Measurements from ENCODE around the gene MAGEA8.
"Not testable (repeated sequence)": the region's sequence is repeated elsewhere in the genome, so short reads cannot be mapped to it uniquely, and the experiment has no call there.

MAGEA8 gene

DNA sequence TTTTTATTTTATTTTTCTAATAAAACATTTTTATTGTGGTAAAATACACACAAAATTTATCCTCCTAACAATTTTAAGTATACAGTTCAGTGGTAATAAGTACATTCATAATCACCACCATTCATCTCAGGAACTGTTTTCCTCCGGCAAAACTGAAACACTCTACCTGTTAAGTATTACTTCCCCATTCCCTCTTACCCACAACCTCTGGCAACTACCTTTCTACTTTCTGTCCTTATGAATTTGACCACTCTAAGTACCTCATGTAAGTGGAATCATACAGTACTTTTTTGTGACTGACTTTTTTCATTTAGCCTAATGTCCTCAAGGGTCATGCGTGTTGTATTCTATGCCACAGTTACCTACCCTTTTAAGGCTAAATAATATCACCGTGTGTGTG, 27.3 kb downstream of the MAGEA8 start:
- no peak for DNase-seq

DNA sequence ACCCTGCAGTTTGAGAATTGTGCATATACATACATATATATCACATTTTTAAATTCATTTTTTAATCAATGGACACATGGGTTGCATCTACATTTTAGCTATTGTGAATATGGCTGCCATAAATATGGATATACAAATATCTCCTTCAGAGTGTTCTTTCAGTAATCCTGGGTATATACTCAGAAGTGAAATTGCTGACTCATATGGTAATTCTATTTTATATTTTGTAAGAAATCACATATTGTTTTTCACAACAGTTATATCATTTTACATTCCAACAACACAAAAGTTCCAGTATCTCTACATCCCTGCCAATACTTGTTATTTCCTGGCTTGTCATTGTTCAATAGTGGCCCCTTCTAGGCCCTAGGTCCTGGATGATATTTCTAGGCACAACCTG, 27.7 kb downstream of the MAGEA8 start:
- no peak for DNase-seq

GRCh38 chrX:149909324-149910177, 28.6 kb downstream of the MAGEA8 start:
- DNase-seq = no peak

DNA sequence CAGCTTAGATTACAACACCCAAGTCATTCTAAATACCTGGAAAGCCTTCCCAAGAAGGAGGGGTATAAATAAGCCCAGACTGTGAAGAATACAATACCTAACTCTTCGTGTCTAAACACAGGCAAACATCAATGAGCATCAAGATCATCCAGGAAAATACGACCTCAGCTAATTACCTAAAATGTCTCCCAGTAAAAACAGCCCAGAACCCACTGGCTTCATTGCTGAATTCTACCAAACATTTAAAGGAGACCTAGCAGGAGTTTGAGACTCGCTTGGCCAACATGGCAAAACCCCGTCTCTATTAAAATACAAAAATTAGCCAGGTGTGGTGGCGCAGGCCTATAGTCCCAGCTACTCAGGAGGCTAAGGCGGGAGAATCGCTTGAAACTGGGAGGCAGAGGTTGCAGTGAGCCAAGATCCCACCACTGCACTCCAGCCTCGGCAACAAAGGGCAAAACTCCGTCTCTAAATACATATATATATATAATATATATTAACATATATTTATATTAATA, 29.3 kb downstream of the MAGEA8 start:
- DNase-seq = no peak

DNA sequence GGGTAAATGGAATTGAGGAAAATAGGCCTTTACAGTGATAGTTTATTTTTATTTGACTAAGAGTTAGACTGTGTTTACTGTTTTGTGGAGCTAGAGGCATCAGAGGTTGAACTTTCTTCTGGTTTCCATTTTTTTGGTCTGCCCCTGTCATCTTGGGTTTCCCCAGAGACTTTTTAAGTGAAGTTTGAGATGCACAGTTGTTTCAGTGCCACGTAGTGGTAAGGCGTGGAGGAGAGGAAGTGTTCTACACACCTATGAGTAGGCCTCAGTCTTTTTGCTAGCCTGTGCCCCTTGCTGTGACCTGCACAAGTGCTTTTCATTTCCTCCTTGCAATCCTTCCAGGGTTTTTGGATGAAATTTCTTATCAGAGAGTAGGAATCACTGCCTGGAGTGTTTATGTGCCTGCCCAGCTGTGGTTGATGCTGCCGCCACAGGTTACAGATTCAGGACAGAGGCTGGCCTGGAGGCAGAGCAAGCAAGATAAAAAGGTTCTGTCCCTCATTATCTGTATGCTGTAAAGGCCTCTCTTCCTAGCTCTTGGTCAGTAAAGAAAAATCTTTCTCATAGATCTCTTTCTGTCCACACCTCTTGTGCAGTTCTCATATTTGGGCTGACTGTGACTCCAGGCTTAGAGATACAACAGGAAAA, 35.9 kb downstream of the MAGEA8 start:
- no peak for DNase-seq

DNA sequence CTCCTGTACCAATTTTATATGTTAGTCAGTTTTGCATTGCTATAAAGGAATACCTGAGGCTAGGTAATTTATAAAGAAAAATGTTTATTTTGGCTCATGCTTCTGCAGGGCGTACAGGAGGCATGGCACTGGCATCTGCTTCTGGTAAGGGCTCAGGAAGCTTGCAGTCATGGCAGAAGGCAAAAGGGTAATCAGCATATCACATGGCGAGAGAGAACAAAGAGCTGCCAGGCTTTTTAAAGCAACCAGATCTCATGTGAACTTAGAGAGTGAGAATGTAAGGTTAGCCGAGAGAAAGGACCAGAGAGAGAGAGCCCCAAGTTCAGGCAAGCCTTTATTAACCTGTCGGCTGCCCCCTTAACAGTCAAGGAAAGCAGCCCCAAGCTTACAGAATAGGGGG, 42.9 kb downstream of the MAGEA8 start:
- not testable (repeated sequence) for DNase-seq

DNA sequence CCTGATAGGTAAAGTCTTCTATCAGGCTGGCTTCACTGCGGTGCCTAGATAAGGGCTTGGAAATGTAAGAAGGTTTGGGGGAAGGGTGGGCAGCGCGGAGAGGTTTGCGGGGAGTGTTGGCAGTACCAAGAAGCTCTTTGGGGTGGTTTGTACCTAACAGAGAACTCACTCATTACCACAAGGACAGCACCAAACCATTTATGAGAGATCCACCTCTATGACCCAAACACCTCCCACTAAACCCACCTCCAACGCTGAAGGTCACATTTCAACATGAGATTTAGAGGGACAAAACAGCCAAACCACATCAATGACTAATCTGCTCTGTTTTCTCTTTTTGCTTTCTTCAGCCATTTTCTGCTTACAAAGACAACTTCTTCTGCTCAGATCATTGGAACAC, 43.5 kb downstream of the MAGEA8 start:
- DNase-seq = not testable (repeated sequence)

DNA sequence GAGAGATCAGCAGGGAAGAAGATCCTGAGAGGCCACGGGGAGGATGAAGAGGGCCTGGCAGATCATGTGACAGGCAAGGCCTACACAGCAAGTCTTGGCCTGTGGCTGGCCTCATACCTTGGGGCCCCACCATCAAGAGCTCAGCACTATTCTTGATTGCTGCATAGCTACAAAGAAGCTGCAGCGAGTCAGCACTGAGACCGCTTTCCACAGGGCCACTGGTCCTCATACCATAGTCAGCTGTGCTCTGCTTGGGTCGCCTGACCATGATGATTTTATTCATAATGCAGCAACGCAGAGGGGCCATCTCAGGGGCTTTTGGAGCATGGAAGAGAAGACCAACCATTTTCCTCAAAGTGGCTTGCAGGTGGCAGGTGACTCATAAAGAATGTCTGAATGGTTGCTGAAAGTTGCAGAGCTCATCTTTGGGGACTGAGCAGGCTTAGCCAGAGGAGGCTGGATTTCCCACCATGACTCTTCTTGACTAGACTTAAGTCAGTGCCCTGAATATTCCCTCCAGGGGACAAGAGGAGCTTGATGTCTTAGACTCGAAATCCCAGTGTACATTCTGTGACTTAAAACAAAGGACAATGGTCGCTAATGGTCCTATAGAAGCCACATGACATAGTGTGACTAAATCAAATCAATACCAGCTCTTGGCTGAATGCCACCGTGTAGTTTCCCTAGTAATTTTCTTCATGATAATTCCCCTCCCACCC, 46.4 kb downstream of the MAGEA8 start:
- not testable (repeated sequence) for DNase-seq

GRCh38 chrX:149927964-149928258, 46.9 kb downstream of the MAGEA8 start:
- DNase-seq = not testable (repeated sequence)

GRCh38 chrX:149928635-149929034, 47.7 kb downstream of the MAGEA8 start:
- DNase-seq = not testable (repeated sequence)

DNA sequence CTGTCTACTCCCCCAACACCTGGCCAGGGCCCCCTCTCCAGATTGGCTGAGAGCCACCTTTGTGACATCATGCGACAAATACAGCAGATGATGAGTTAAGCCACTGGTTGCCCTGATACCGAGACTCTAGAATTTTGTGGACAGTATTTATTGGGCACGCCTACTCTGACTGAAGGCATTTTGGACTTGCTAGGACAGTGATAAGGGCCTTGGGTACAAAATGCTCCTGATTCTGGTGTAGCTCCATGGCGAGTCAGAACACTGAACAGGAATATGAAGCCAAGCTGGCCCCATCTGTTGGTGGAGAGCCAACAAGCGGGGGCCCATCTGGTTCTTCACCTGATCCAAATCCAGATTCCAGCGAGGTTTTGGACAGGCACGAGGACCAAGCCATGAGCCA, 48.4 kb downstream of the MAGEA8 start, which contains the start of gene HSFX4:
Gene HSFX4, plus strand, starts transcription at position 174 of the 400 bp plus-strand sequence. Its CDS starts 72 bp downstream, at position 246.
- not testable (repeated sequence) for DNase-seq

DNA sequence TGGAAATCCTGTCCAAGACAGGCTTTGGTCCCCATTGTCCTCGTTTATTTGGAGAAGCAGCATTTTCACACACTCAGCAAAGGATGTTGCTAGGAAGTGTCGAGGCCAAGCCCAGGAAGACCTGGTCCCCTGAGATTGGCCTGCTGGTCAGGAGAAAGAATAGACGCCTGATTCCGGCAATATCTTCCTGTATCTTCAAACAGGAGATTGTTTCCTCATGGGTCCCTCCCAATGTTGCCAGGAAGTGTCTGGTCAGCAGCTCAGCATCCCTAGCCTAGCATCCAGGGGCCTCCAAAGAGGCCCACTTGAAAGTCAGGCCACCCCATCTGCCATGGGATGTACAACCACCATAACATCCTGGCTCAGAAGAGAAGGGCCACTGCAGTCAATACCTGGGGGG, 50.4 kb downstream of the MAGEA8 start:
- DNase-seq = not testable (repeated sequence)

- not testable (repeated sequence) for DNase-seq
Observed at GRCh38 chrX:149932150-149932549, 51.2 kb downstream of the MAGEA8 start.

DNA sequence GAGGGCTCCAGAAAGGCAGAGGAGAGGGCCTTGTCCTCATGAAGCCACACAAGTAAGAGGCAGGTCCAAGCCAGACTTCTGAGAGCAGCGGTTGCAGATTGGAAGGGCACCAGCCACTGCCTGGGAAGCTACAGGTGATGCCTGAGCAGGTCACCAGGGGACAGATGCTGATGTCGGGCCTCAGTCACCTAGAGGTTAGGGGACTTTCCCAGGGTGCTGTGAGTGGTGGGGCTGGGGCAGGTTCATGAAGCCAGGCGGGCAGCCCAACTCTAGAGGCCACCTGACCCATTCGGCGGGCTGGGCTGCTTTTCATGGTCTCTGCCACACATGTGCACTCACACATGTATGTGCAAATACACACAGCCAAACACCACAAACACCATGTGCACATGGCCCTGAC, 52.0 kb downstream of the MAGEA8 start:
- not testable (repeated sequence) for DNase-seq

DNA sequence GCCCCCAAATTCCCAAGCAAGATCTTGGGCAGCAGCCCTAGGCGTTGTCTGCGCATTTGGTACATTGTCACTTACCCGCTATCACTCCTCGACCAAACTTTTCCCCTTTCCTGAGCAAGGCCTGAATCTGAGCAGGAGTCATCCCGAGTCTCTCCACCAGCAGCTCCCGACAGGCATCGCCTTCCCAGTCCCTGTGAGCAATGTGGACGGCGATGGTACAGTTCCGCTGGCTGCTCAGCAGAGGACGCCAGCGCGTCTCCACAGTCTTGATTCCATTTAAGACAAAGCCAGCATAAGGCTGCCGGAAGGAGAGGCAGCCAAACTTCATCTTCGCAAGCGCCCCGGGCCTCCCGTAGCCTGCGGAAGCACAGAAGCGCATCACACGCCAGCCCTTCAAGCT, 52.6 kb downstream of the MAGEA8 start:
- DNase-seq = not testable (repeated sequence)

All from fibroblast of skin of right quadriceps (primary cell).